B cell (primary cell): ENCODE measurements around the gene CAMK4. TPM values are rescaled to one million over a fixed set of nuclear protein-coding genes. Genes with fewer than 3 reads are reported as not detected.

ENCODE experiments used
- ATAC-seq: fragments of 200-7000 bp; cut with Tn5 transposase; one replicate; pipeline ENCODE4 v1.10.0; 2021; ENCODE audit warnings: low read depth, mild to moderate bottlenecking, moderate number of reproducible peaks, moderate library complexity
- CTCF ChIA-PET: fragments of 350-600 bp; sonication (Branson Sonifier 250); formaldehyde crosslinking; loops from one replicate; lab custom pipeline; 2021; ENCODE audit warnings: antibody characterized with exemption, inconsistent platforms; lab: Charles Lee
- POLR2A ChIA-PET: fragments of 350-600 bp; sonication (Branson Sonifier 250); formaldehyde crosslinking; loops from one replicate; lab custom pipeline; 2021; ENCODE audit warnings: antibody characterized with exemption; lab: Charles Lee
- DNase-seq: peaks from one replicate; pipeline ENCODE4 v3.0.0; 2013
- H2AFZ ChIP-seq: 2 replicates; pipeline ENCODE4 v1.6.1; 2012; ENCODE audit warnings: mild to moderate bottlenecking, low read depth, low read length; ENCODE audit not compliant: insufficient read depth, poor library complexity, severe bottlenecking
- H3K27ac ChIP-seq, 2 donors: 1 replicate in 1 of 2; 2 replicates in 1 of 2; pipeline ENCODE4 v1.5.1; 2012 to 2013; ENCODE audit warnings: low read length in 2 of 2, mild to moderate bottlenecking in 2 of 2, moderate library complexity in 1 of 2
- H3K27me3 ChIP-seq, 4 experiments: fragments of 200-600 bp in 1 of 4; sonication (generic) in 1 of 4; replicated peaks in 1 of 4; 1 replicate in 2 of 4; 2 replicates in 2 of 4; pipeline versions ENCODE4 v1.6.1 to v1.7.0; 2013 to 2016; ENCODE audit warnings: low read length in 3 of 4, mild to moderate bottlenecking in 2 of 4, mixed read lengths in 1 of 4, moderate library complexity in 1 of 4; ENCODE audit not compliant: insufficient read depth in 4 of 4, control insufficient read depth in 3 of 4; ENCODE audit errors: control extremely low read depth in 1 of 4
- H3K36me3 ChIP-seq, 2 experiments: replicated peaks in 1 of 2; 1 replicate in 1 of 2; 2 replicates in 1 of 2; pipeline versions ENCODE4 v1.6.1 to v1.7.1; 2013; ENCODE audit warnings: low read length in 1 of 2; ENCODE audit not compliant: insufficient read depth in 2 of 2, control insufficient read depth in 1 of 2; ENCODE audit errors: control extremely low read depth in 1 of 2, extremely low read depth in 1 of 2
- H3K4me1 ChIP-seq, 2 donors: fragments of 200-600 bp in 1 of 2; sonication (generic) in 1 of 2; 1 replicate in 1 of 2; 2 replicates in 1 of 2; pipeline versions ENCODE4 v1.5.1 to v1.6.1; 2013 to 2017; ENCODE audit warnings: low read length in 2 of 2; ENCODE audit not compliant: control insufficient read depth in 2 of 2, insufficient read depth in 2 of 2
- H3K4me2 ChIP-seq: replicated peaks from 2 replicates; pipeline ENCODE3; 2012; ENCODE audit warnings: mild to moderate bottlenecking, low read depth, low read length; ENCODE audit not compliant: poor library complexity, severe bottlenecking
- H3K4me3 ChIP-seq, 5 experiments: fragments of 200-600 bp in 1 of 5; sonication (generic) in 1 of 5; 1 replicate in 3 of 5; 2 replicates in 2 of 5; pipeline versions ENCODE4 v1.5.1 to v1.7.0; 2011 to 2016; ENCODE audit warnings: low read length in 4 of 5, mild to moderate bottlenecking in 4 of 5, low read depth in 2 of 5, control low read depth in 1 of 5, moderate library complexity in 1 of 5; ENCODE audit not compliant: insufficient read depth in 1 of 5; ENCODE audit errors: control extremely low read depth in 1 of 5, extremely low read depth in 1 of 5
- H3K79me2 ChIP-seq: fragments of 200-600 bp; sonication (generic); one replicate; pipeline ENCODE4 v1.6.0; 2016; ENCODE audit warnings: low read length; ENCODE audit not compliant: control insufficient read depth, insufficient read depth
- H3K9ac ChIP-seq: fragments of 200-600 bp; sonication (generic); 2 replicates; pipeline ENCODE4 v1.6.1; 2017; ENCODE audit warnings: mild to moderate bottlenecking, low read length, moderate library complexity
- H3K9me3 ChIP-seq, 3 donors: one replicate each; pipeline versions ENCODE4 v1.6.1 to v1.7.1; 2013; ENCODE audit warnings: low read length in 2 of 3; ENCODE audit not compliant: control insufficient read depth in 2 of 3, insufficient read depth in 1 of 3; ENCODE audit errors: control extremely low read depth in 1 of 3
- H4K20me1 ChIP-seq: 2 replicates; pipeline ENCODE4 v1.6.0; 2012; ENCODE audit warnings: mild to moderate bottlenecking, low read length; ENCODE audit not compliant: insufficient read depth, control insufficient read depth, poor library complexity, severe bottlenecking
- H3K27ac Mint-ChIP-seq: one replicate; pipeline ENCODE4 v1.8.0; 2021; ENCODE audit warnings: mixed read lengths
- H3K27me3 Mint-ChIP-seq: one replicate; pipeline ENCODE4 v1.8.0; 2021; ENCODE audit warnings: mixed read lengths
- H3K4me1 Mint-ChIP-seq: one replicate; pipeline ENCODE4 v1.8.0; 2021; ENCODE audit warnings: mixed read lengths
- H3K4me3 Mint-ChIP-seq: one replicate; pipeline ENCODE4 v1.8.0; 2021; ENCODE audit warnings: mixed read lengths
- H3K9me3 Mint-ChIP-seq: one replicate; pipeline ENCODE4 v1.8.0; 2022; ENCODE audit warnings: mixed read lengths; ENCODE audit not compliant: insufficient read depth
- EZH2 ChIP-seq: IDR thresholded peaks from 2 replicates; pipeline ENCODE4 v1.6.1; 2012; ENCODE audit warnings: borderline replicate concordance, low read depth, mild to moderate bottlenecking, moderate library complexity, low read length; ENCODE audit not compliant: insufficient read depth, poor library complexity, severe bottlenecking
- WGBS: methylation state at CpG from one replicate; pipeline ENCODE4 v1.1.5; 2013; ENCODE audit warnings: missing lambda C conversion rate; ENCODE audit not compliant: insufficient coverage; 5-methylcytosine and 5-hydroxymethylcytosine counted together
- intact Hi-C: fragments of 100-400 bp; cut with micrococcal nuclease; formaldehyde crosslinking; loops from one replicate; pipeline ENCODE4 v1.10.0; 2022
- polyA plus RNA-seq: library from polyadenylated mRNA; depleted of rRNA; stranded (reverse); fragments of >200 nt; gene quantifications from 2 replicates; pipeline ENCODE4 v1.2.3, GENCODE V29; 2012
- total RNA-seq, 2 donors: library from RNA; stranded (reverse); fragments of 120-200 nt in 1 of 2; gene quantifications; 1 replicate in 1 of 2; 2 replicates in 1 of 2; pipeline versions ENCODE4 v1.2.3 to v1.2.4, GENCODE V29; 2013 to 2022
- TF ChIP-seq, protein P1 (sequence below): fragments of 200-600 bp; IDR thresholded peaks from one replicate; pipeline ENCODE4 v1.8.0; 2022; ENCODE audit warnings: antibody characterized with exemption, mild to moderate bottlenecking

CAMK4 gene
- total and polyA plus RNA-seq, 2 donors (not counting 1 experiment from before 2014, with no cell fraction given) = 0.78 to 4.8 TPM

DNA sequence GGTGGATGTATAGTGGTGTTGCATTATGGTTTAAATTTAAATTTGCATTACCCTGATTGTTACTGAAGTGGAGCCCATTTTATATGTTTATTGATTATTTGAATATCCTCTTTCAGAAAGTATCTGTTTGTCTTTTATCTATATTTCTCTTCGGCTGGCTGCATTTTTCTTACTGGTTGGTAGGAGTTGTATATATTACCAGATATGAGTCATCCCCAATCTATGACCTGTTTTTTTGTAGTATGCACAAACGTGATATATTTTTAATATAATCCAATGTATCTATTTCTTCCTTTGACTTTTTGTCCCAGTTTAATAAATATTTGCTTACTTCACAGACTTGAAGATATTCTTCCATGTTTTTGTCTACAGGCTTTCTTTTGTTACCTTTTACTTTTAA is 29.3 kb upstream of the CAMK4 start:
- no peak overlapping the region for H3K4me3 Mint-ChIP-seq
- H4K20me1 ChIP-seq = no peaks in the 10 kb centered on the region
- no peak overlapping the region for H2AFZ ChIP-seq
- no peak overlapping the region for H3K4me3 ChIP-seq
- H3K27ac ChIP-seq = no peak overlapping the region
- intact Hi-C loops = no loop called here
- POLR2A ChIA-PET = no interaction called here
- H3K4me1 ChIP-seq = no peaks in the 10 kb centered on the region
- H3K9ac ChIP-seq = no peak overlapping the region
- H3K36me3 ChIP-seq = no peaks in the 10 kb centered on the region
- ATAC-seq (no peak), DNase-seq (no peak)
- no peaks in the 10 kb centered on the region for H3K9me3 Mint-ChIP-seq
- no peaks in the 10 kb centered on the region for H3K9me3 ChIP-seq
- no peaks in the 10 kb centered on the region for H3K79me2 ChIP-seq
- H3K4me1 Mint-ChIP-seq = no peaks in the 10 kb centered on the region
- peaks cover 29% of the 10 kb centered on the region for H3K27me3 Mint-ChIP-seq
- CTCF ChIA-PET = no interaction called here
- no peak overlapping the region for H3K4me2 ChIP-seq
- TF ChIP-seq, protein P1, sequence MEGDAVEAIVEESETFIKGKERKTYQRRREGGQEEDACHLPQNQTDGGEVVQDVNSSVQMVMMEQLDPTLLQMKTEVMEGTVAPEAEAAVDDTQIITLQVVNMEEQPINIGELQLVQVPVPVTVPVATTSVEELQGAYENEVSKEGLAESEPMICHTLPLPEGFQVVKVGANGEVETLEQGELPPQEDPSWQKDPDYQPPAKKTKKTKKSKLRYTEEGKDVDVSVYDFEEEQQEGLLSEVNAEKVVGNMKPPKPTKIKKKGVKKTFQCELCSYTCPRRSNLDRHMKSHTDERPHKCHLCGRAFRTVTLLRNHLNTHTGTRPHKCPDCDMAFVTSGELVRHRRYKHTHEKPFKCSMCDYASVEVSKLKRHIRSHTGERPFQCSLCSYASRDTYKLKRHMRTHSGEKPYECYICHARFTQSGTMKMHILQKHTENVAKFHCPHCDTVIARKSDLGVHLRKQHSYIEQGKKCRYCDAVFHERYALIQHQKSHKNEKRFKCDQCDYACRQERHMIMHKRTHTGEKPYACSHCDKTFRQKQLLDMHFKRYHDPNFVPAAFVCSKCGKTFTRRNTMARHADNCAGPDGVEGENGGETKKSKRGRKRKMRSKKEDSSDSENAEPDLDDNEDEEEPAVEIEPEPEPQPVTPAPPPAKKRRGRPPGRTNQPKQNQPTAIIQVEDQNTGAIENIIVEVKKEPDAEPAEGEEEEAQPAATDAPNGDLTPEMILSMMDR = no peak
- TF ChIP-seq EZH2 = no peak
- peaks cover 0 to 12% (median 1%) of the 10 kb centered on the region in 4 experiments for H3K27me3 ChIP-seq
- no peak overlapping the region for H3K27ac Mint-ChIP-seq
- WGBS = no CpG with 5 or more reads among the region's 2 CpGs

DNA sequence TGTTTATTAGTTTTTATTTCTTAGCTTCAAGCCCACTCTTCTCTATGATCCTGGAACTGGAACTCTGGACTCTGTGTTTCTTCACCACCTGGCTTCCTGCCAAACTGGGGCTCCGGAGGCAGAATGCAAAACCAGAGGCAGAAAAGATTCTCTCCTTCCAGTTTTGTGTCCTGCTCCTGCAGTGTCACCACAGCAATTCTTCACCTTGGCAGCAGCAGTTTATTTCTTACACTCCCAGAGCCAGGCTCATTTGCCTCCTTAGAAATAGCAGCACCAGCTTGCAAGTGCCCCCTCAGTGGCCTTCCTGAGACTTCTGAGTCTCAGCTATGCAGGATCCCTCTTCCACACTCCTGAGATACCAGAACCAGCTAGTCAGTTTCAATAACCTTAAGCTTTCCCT is 26.7 kb upstream of the CAMK4 start:
- Histone ChIP-seq H3K9me3 (no peaks in the 10 kb centered on the region), H3K4me1 (no peaks in the 10 kb centered on the region), H3K36me3 (no peaks in the 10 kb centered on the region), H3K27ac (no peak overlapping the region), H3K27me3 (peaks cover 0 to 4% (median 1%) of the 10 kb centered on the region in 4 experiments), H3K79me2 (no peaks in the 10 kb centered on the region), H3K9ac (no peak overlapping the region), H3K4me2 (no peak overlapping the region), H2AFZ (no peak overlapping the region), H4K20me1 (no peaks in the 10 kb centered on the region), H3K4me3 (no peak overlapping the region)
- intact Hi-C loops = no loop called here
- H3K9me3 Mint-ChIP-seq = no peaks in the 10 kb centered on the region
- ChIA-PET POLR2A (no interaction called here), CTCF (no interaction called here)
- TF ChIP-seq, protein P1 = no peak
- no peak for TF ChIP-seq EZH2
- H3K27ac Mint-ChIP-seq = no peak overlapping the region
- H3K27me3 Mint-ChIP-seq = peaks cover 19% of the 10 kb centered on the region
- DNase-seq = no peak
- 27% methylated on average over 1 of the region's 1 CpG for WGBS
- no peaks in the 10 kb centered on the region for H3K4me1 Mint-ChIP-seq
- no peak for ATAC-seq
- H3K4me3 Mint-ChIP-seq = no peak overlapping the region
